ENCODE measurements around the gene NLRP13. TPM values are rescaled to one million over a fixed set of nuclear protein-coding genes. Genes with fewer than 3 reads are reported as not detected.

Gene NLRP13
- total RNA-seq, 1 experiment from 2014 or later: not detected

- no peak overlapping the region for H2AFZ ChIP-seq (ENCODE audit: low read depth, low read length, poor library complexity, severe bottlenecking)
- H3K9me2 ChIP-seq (ENCODE audit: insufficient read depth): no peaks in the 10 kb centered on the region
- ChIA-PET RAD21 (ENCODE audit: low non-redundant PET in 1 of 2, low total read pairs in 2 of 2, uncharacterized antibody in 2 of 2, unreplicated experiment in 2 of 2) (no interaction called here), CTCF (no interaction called here), POLR2A (no interaction called here)
- no peak overlapping the region for H3K4me3 ChIP-seq (replicated peaks in 1 of 2; ENCODE audit: low read depth in 1 of 2, low read length in 2 of 2)
- DNase-seq (ENCODE audit: low read depth, low spot score) (no peak), ATAC-seq (no peak)
- H3K36me3 ChIP-seq (ENCODE audit: control insufficient read depth in 1 of 2, insufficient read depth in 2 of 2, low read length in 2 of 2): no peaks in the 10 kb centered on the region
- H4K20me1 ChIP-seq (ENCODE audit: insufficient read depth): no peaks in the 10 kb centered on the region
- H3K27me3 ChIP-seq (ENCODE audit: insufficient read depth, low read length): peaks cover 30% of the 10 kb centered on the region
- no peaks in the 10 kb centered on the region for H3K4me1 ChIP-seq (ENCODE audit: control insufficient read depth in 1 of 2, insufficient read depth in 2 of 2, low read length in 2 of 2)
- no peaks in the 10 kb centered on the region for H3K9me3 ChIP-seq (ENCODE audit: control insufficient read depth in 1 of 2, insufficient read depth in 1 of 2, low read depth in 1 of 2, low read length in 2 of 2)
- H3K27ac ChIP-seq (ENCODE audit: low read depth, low read length): no peak overlapping the region
- intact Hi-C loops (cut with micrococcal nuclease): no loop called here
- TF ChIP-seq YY1 (IDR thresholded peaks at IDR 0.05; ENCODE audit: extremely low read depth, insufficient replicate concordance, low read depth, low read length): no peak
- TF ChIP-seq RAD21 (IDR thresholded peaks at IDR 0.05; ENCODE audit: low read depth): no peak
- TF ChIP-seq POLR2A (IDR thresholded peaks at IDR 0.05; ENCODE audit: borderline replicate concordance, extremely low read depth, insufficient read depth, insufficient read length): no peak
- TF ChIP-seq REST (IDR thresholded peaks at IDR 0.05; ENCODE audit: low read depth): no peak
- TF ChIP-seq EZH2phosphoT487 (IDR thresholded peaks at IDR 0.05; ENCODE audit: borderline replicate concordance): no peak
- TF ChIP-seq ELF1 (IDR thresholded peaks at IDR 0.05; ENCODE audit: borderline replicate concordance, low read depth): no peak
- no TSS peak for BruUV-seq (replicated peaks)
- H3K4me2 ChIP-seq (ENCODE audit: low read length): no peak overlapping the region
- no peak overlapping the region for H3K9ac ChIP-seq (ENCODE audit: low read length)
- H3K79me2 ChIP-seq (ENCODE audit: insufficient read depth, low read length): no peaks in the 10 kb centered on the region
Measured at GRCh38 chr19:55909801-55910200, 22.3 kb downstream of the NLRP13 start.

GRCh38 chr19:55907746-55908145, 24.4 kb downstream of the NLRP13 start:
- no peaks in the 10 kb centered on the region for H4K20me1 ChIP-seq (ENCODE audit: insufficient read depth)
- no peak overlapping the region for H3K27ac ChIP-seq (ENCODE audit: low read depth, low read length)
- H3K9ac ChIP-seq (ENCODE audit: low read length): no peak overlapping the region
- intact Hi-C loops (cut with micrococcal nuclease): no loop called here
- H3K9me2 ChIP-seq (ENCODE audit: insufficient read depth): no peaks in the 10 kb centered on the region
- H3K4me2 ChIP-seq (ENCODE audit: low read length): no peak overlapping the region
- no peak for DNase-seq (ENCODE audit: low read depth, low spot score)
- ChIA-PET CTCF (no interaction called here), RAD21 (ENCODE audit: low non-redundant PET in 1 of 2, low total read pairs in 2 of 2, uncharacterized antibody in 2 of 2, unreplicated experiment in 2 of 2) (no interaction called here), POLR2A (no interaction called here)
- no peaks in the 10 kb centered on the region for H3K79me2 ChIP-seq (ENCODE audit: insufficient read depth, low read length)
- BruUV-seq (replicated peaks): no TSS peak
- no peaks in the 10 kb centered on the region for H3K9me3 ChIP-seq (ENCODE audit: control insufficient read depth in 1 of 2, insufficient read depth in 1 of 2, low read depth in 1 of 2, low read length in 2 of 2)
- ATAC-seq: no peak
- no peaks in the 10 kb centered on the region for H3K36me3 ChIP-seq (ENCODE audit: control insufficient read depth in 1 of 2, insufficient read depth in 2 of 2, low read length in 2 of 2)
- no peaks in the 10 kb centered on the region for H3K4me1 ChIP-seq (ENCODE audit: control insufficient read depth in 1 of 2, insufficient read depth in 2 of 2, low read length in 2 of 2)
- peaks cover 30% of the 10 kb centered on the region for H3K27me3 ChIP-seq (ENCODE audit: insufficient read depth, low read length)
- no peak overlapping the region for H3K4me3 ChIP-seq (replicated peaks in 1 of 2; ENCODE audit: low read depth in 1 of 2, low read length in 2 of 2)
- H2AFZ ChIP-seq (ENCODE audit: low read depth, low read length, poor library complexity, severe bottlenecking): no peak overlapping the region
- TF ChIP-seq ELF1 (IDR thresholded peaks at IDR 0.05; ENCODE audit: borderline replicate concordance, low read depth): no peak
- no peak for TF ChIP-seq FOSL1 (IDR thresholded peaks at IDR 0.05; ENCODE audit: low read depth)
- no peak for TF ChIP-seq CBX3 (IDR thresholded peaks at IDR 0.05; ENCODE audit: low read depth)
- no peak for TF ChIP-seq SP1 (IDR thresholded peaks at IDR 0.05; ENCODE audit: low read depth)
- no peak for TF ChIP-seq ZFX (IDR thresholded peaks at IDR 0.05)
- TF ChIP-seq MAX (IDR thresholded peaks at IDR 0.05): no peak
- TF ChIP-seq TCF7L2 (IDR thresholded peaks at IDR 0.05; ENCODE audit: borderline replicate concordance, extremely low read depth, insufficient read depth, insufficient read length): no peak
- no peak for TF ChIP-seq EZH2 (IDR thresholded peaks at IDR 0.05)
- no peak for TF ChIP-seq ATF3 (IDR thresholded peaks at IDR 0.05)
- no peak for TF ChIP-seq REST (IDR thresholded peaks at IDR 0.05; ENCODE audit: low read depth)
